ENCODE data around the gene TTR. TPM values are rescaled to one million over a fixed set of nuclear protein-coding genes. Genes with fewer than 3 reads are reported as not detected.

The TTR gene
- total and polyA plus RNA-seq, 4 donors: 295 to 4,751 (median 926) TPM

DNA sequence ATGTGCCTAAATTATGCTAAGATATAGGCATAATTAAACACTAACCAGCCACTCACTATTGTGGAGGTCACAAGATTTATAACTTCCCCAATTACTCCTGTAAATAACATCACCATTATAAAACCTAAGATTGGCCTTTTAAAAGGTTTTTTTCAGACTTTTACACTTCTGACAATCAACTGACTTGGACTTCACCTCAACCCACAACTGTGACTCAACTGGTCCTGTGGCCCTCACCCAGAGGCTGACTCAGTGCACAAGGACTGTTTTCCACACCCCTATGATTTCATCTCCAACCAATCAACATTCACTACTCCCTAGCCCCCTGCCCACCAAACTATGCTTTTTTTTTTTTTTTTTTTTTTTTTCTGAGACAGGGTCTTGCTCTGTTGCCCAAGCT lies 11.6 kb downstream of the TTR start (continued):
- TF ChIP-seq, protein P1, sequence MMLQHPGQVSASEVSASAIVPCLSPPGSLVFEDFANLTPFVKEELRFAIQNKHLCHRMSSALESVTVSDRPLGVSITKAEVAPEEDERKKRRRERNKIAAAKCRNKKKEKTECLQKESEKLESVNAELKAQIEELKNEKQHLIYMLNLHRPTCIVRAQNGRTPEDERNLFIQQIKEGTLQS (IDR thresholded peaks at IDR 0.05): no peak

DNA sequence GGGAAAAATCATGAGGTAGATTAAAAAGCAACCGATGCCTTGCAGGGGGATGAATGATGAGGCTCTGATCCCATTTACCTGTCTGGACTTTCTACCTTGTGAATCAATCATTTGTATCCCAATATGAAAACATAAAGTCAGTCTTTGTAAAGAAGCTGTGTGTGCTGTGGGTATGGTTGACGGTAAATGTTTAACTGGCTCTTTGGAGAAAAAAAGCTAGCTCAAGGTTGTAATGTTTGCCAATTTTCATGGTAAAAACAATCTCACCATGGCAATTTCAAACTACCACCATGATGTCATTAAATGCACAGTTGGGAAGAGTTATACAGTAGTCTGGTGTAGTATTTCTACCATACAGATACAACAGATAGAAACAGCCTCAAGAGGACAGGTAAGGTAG lies 14.6 kb downstream of the TTR start:
- TF ChIP-seq, protein P1 (IDR thresholded peaks at IDR 0.05): no peak
- TF ChIP-seq SP1 (IDR thresholded peaks at IDR 0.05) (no peak), RAD21 (IDR thresholded peaks at IDR 0.05) (no peak), TAF1 (conservative IDR thresholded peaks at IDR 0.05) (no peak), JUND (IDR thresholded peaks at IDR 0.05) (no peak), EGR1 (IDR thresholded peaks at IDR 0.05; ENCODE audit: low read depth in 2 of 2) (no peak), GABPA (IDR thresholded peaks at IDR 0.05 in 1 of 2, conservative IDR thresholded peaks at IDR 0.05 in 1 of 2) (no peak), RXRA (IDR thresholded peaks at IDR 0.05) (no peak), HNF4A (conservative IDR thresholded peaks at IDR 0.05) (no peak), FOXA2 (IDR thresholded peaks at IDR 0.05) (no peak), NR2F2 (IDR thresholded peaks at IDR 0.05) (no peak), HNF4G (IDR thresholded peaks at IDR 0.05) (no peak), YY1 (IDR thresholded peaks at IDR 0.05) (no peak), FOXA1 (IDR thresholded peaks at IDR 0.05) (no peak)
- TF ChIP-seq, protein P2, sequence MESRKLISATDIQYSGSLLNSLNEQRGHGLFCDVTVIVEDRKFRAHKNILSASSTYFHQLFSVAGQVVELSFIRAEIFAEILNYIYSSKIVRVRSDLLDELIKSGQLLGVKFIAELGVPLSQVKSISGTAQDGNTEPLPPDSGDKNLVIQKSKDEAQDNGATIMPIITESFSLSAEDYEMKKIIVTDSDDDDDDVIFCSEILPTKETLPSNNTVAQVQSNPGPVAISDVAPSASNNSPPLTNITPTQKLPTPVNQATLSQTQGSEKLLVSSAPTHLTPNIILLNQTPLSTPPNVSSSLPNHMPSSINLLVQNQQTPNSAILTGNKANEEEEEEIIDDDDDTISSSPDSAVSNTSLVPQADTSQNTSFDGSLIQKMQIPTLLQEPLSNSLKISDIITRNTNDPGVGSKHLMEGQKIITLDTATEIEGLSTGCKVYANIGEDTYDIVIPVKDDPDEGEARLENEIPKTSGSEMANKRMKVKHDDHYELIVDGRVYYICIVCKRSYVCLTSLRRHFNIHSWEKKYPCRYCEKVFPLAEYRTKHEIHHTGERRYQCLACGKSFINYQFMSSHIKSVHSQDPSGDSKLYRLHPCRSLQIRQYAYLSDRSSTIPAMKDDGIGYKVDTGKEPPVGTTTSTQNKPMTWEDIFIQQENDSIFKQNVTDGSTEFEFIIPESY (IDR thresholded peaks at IDR 0.05): no peak
- TF ChIP-seq, protein P3, sequence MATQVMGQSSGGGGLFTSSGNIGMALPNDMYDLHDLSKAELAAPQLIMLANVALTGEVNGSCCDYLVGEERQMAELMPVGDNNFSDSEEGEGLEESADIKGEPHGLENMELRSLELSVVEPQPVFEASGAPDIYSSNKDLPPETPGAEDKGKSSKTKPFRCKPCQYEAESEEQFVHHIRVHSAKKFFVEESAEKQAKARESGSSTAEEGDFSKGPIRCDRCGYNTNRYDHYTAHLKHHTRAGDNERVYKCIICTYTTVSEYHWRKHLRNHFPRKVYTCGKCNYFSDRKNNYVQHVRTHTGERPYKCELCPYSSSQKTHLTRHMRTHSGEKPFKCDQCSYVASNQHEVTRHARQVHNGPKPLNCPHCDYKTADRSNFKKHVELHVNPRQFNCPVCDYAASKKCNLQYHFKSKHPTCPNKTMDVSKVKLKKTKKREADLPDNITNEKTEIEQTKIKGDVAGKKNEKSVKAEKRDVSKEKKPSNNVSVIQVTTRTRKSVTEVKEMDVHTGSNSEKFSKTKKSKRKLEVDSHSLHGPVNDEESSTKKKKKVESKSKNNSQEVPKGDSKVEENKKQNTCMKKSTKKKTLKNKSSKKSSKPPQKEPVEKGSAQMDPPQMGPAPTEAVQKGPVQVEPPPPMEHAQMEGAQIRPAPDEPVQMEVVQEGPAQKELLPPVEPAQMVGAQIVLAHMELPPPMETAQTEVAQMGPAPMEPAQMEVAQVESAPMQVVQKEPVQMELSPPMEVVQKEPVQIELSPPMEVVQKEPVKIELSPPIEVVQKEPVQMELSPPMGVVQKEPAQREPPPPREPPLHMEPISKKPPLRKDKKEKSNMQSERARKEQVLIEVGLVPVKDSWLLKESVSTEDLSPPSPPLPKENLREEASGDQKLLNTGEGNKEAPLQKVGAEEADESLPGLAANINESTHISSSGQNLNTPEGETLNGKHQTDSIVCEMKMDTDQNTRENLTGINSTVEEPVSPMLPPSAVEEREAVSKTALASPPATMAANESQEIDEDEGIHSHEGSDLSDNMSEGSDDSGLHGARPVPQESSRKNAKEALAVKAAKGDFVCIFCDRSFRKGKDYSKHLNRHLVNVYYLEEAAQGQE (IDR thresholded peaks at IDR 0.05): no peak
- TF ChIP-seq, protein P4, sequence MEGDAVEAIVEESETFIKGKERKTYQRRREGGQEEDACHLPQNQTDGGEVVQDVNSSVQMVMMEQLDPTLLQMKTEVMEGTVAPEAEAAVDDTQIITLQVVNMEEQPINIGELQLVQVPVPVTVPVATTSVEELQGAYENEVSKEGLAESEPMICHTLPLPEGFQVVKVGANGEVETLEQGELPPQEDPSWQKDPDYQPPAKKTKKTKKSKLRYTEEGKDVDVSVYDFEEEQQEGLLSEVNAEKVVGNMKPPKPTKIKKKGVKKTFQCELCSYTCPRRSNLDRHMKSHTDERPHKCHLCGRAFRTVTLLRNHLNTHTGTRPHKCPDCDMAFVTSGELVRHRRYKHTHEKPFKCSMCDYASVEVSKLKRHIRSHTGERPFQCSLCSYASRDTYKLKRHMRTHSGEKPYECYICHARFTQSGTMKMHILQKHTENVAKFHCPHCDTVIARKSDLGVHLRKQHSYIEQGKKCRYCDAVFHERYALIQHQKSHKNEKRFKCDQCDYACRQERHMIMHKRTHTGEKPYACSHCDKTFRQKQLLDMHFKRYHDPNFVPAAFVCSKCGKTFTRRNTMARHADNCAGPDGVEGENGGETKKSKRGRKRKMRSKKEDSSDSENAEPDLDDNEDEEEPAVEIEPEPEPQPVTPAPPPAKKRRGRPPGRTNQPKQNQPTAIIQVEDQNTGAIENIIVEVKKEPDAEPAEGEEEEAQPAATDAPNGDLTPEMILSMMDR (IDR thresholded peaks at IDR 0.05; ENCODE audit: low read depth, low read length, missing input control): no peak
- TF ChIP-seq, protein P5, sequence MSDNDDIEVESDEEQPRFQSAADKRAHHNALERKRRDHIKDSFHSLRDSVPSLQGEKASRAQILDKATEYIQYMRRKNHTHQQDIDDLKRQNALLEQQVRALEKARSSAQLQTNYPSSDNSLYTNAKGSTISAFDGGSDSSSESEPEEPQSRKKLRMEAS (IDR thresholded peaks at IDR 0.05): no peak
- WGBS: 57% methylated on average over 2 of the region's 2 CpGs
- no peak overlapping the region for H3K9ac ChIP-seq (ENCODE audit: low read depth in 1 of 2, low read length in 2 of 2)

More for the DNA sequence above, 14.6 kb downstream of the TTR start:
- peaks cover 0 to 10% (median 6%) of the 10 kb centered on the region in 4 donors for H3K4me1 ChIP-seq (ENCODE audit: control insufficient read depth in 4 of 4, insufficient read depth in 4 of 4, low read length in 3 of 4)
- no peaks in the 10 kb centered on the region for H3K9me3 ChIP-seq (ENCODE audit: control insufficient read depth in 4 of 4, low read length in 3 of 4)
- H3K36me3 ChIP-seq (ENCODE audit: control insufficient read depth in 4 of 4, insufficient read depth in 3 of 4, low read depth in 1 of 4, low read length in 3 of 4): peaks cover 0 to 8% (median 0%) of the 10 kb centered on the region in 4 donors
- H3K4me3 ChIP-seq (ENCODE audit: low read depth in 1 of 3, low read length in 3 of 3): no peak overlapping the region
- no peaks in the 10 kb centered on the region for H3K27me3 ChIP-seq (ENCODE audit: control insufficient read depth in 4 of 4, insufficient read depth in 4 of 4, low read length in 3 of 4)
- no peak overlapping the region for H3K27ac ChIP-seq (ENCODE audit: low read depth in 1 of 2, low read length in 2 of 2)
- no peak for DNase-seq (ENCODE audit: low spot score)
